ENCODE measurements around the gene PKHD1.

PKHD1 gene

GRCh38 chr6:52042141-52042885 lies 45.1 kb downstream of the PKHD1 start:
- DNase-seq: no peak

- DNase-seq: no peak
Measured at GRCh38 chr6:52041134-52041533, 46.3 kb downstream of the PKHD1 start.

GRCh38 chr6:52027699-52028098 lies 59.7 kb downstream of the PKHD1 start:
- DNase-seq: no peak

GRCh38 chr6:52024451-52025068 lies 62.9 kb downstream of the PKHD1 start:
- no peak for DNase-seq

- no peak for DNase-seq
Measured at GRCh38 chr6:52022675-52023074, 64.7 kb downstream of the PKHD1 start.

GRCh38 chr6:52020945-52021570 lies 66.4 kb downstream of the PKHD1 start:
- DNase-seq: peak; percentile 11

- DNase-seq: no peak
Measured at GRCh38 chr6:52019881-52020280, 67.5 kb downstream of the PKHD1 start.

GRCh38 chr6:52019092-52019491 lies 68.3 kb downstream of the PKHD1 start:
- no peak for DNase-seq

- DNase-seq: no peak
Measured at GRCh38 chr6:52016915-52017748, 70.3 kb downstream of the PKHD1 start.

GRCh38 chr6:52015953-52016352 lies 71.5 kb downstream of the PKHD1 start:
- no peak for DNase-seq

- no peak for DNase-seq
Measured at GRCh38 chr6:52014391-52014790, 73.0 kb downstream of the PKHD1 start.

- DNase-seq: no peak
Measured at GRCh38 chr6:52013035-52013434, 74.4 kb downstream of the PKHD1 start.

GRCh38 chr6:52012582-52012981 lies 74.8 kb downstream of the PKHD1 start:
- no peak for DNase-seq

- DNase-seq: no peak
Measured at GRCh38 chr6:52010806-52011205, 76.6 kb downstream of the PKHD1 start.

- DNase-seq: no peak
Measured at GRCh38 chr6:52010145-52010544, 77.3 kb downstream of the PKHD1 start.

- no peak for DNase-seq
Measured at GRCh38 chr6:52009466-52010140, 77.8 kb downstream of the PKHD1 start.

- DNase-seq: no peak
Measured at GRCh38 chr6:52000064-52000463, 87.3 kb downstream of the PKHD1 start.

GRCh38 chr6:51996296-51996947 lies 91.0 kb downstream of the PKHD1 start:
- DNase-seq: no peak

GRCh38 chr6:51995214-51995755 lies 92.1 kb downstream of the PKHD1 start:
- no peak for DNase-seq

- DNase-seq: no peak
Measured at GRCh38 chr6:51992876-51993275, 94.5 kb downstream of the PKHD1 start.

- DNase-seq: no peak
Measured at GRCh38 chr6:51989789-51990188, 97.6 kb downstream of the PKHD1 start.

GRCh38 chr6:51986864-51987263 lies 100.5 kb downstream of the PKHD1 start:
- no peak for DNase-seq
